Left lobe of liver (tissue), 2 donors: ENCODE results near the gene RASA3. TPM values are rescaled to one million over a fixed set of nuclear protein-coding genes. Genes with fewer than 3 reads are reported as not detected.
"Not testable (repeated sequence)": the region's sequence is repeated elsewhere in the genome, so short reads cannot be mapped to it uniquely, and the experiment has no call there.

ENCODE experiments used
- ATAC-seq: fragments of 200-7000 bp; cut with Tn5 transposase; one replicate; pipeline ENCODE4 v1.9.1; 2020; ENCODE audit warnings: mild to moderate bottlenecking, moderate library complexity
- DNase-seq: peaks from one replicate; pipeline ENCODE4 v3.0.0-alpha.2; 2020; ENCODE audit warnings: low spot score
- total RNA-seq: library from RNA; stranded (reverse); gene quantifications from one replicate; pipeline ENCODE4 v1.2.1, GENCODE V29; 2021
- donor health status: DM: no; HTN: no; CAD: no; lungs with moderate emphysema.
- donor health status: DM: no; HTN: yes; CAD: no.

Gene RASA3
- total RNA-seq, 1 donor from 2014 or later: 4.5 TPM

GRCh38 chr13:114087430-114087829 is 45.0 kb downstream of the RASA3 start:
- DNase-seq: peak; percentile 39

GRCh38 chr13:114082849-114083645 is 49.4 kb downstream of the RASA3 start:
- ATAC-seq (no peak), DNase-seq (peak; percentile 37)

More at GRCh38 chr13:114087430-114087829, 45.0 kb downstream of the RASA3 start:
- ATAC-seq: no peak

- ATAC-seq: no peak
- peak; percentile 43 for DNase-seq
Observed at GRCh38 chr13:114081761-114082681, 50.4 kb downstream of the RASA3 start.

- DNase-seq (peak; percentile 38), ATAC-seq (no peak)
Observed at GRCh38 chr13:114080739-114081561, 51.5 kb downstream of the RASA3 start.

- no peak for DNase-seq
- ATAC-seq: no peak
Observed at GRCh38 chr13:114079601-114080536, 52.6 kb downstream of the RASA3 start.

- DNase-seq (peak; percentile 40), ATAC-seq (no peak)
Observed at GRCh38 chr13:114078461-114079451, 53.7 kb downstream of the RASA3 start.

GRCh38 chr13:114077933-114078325 is 54.5 kb downstream of the RASA3 start:
- peak; percentile 21 for DNase-seq
- no peak for ATAC-seq

- ATAC-seq (no peak), DNase-seq (peak; percentile 27)
Observed at GRCh38 chr13:114077099-114077932, 55.1 kb downstream of the RASA3 start.

GRCh38 chr13:114076329-114077090 is 55.9 kb downstream of the RASA3 start:
- ATAC-seq: no peak
- DNase-seq: peak; percentile 43

- not testable (repeated sequence) for DNase-seq, ATAC-seq
Observed at GRCh38 chr13:114075811-114076210, 56.6 kb downstream of the RASA3 start.

GRCh38 chr13:114074671-114075315 is 57.6 kb downstream of the RASA3 start:
- no peak for ATAC-seq
- peak; percentile 19 for DNase-seq

GRCh38 chr13:114073881-114074612 is 58.4 kb downstream of the RASA3 start:
- no peak for ATAC-seq

GRCh38 chr13:114072421-114072820 is 60.0 kb downstream of the RASA3 start:
- DNase-seq: peak; percentile 32
- ATAC-seq: no peak

More at GRCh38 chr13:114073881-114074612, 58.4 kb downstream of the RASA3 start:
- DNase-seq: no peak

- no peak for ATAC-seq
- DNase-seq: peak; percentile 35
Observed at GRCh38 chr13:114071991-114072390, 60.4 kb downstream of the RASA3 start.

GRCh38 chr13:114071410-114071809 is 61.0 kb downstream of the RASA3 start:
- DNase-seq: peak; percentile 28
- no peak for ATAC-seq
